ENCODE measurements around the gene PACRGL.
"Not testable (repeated sequence)": the region's sequence is repeated elsewhere in the genome, so short reads cannot be mapped to it uniquely, and the experiment has no call there.

PACRGL gene

GRCh38 chr4:20724915-20725314, 24.7 kb downstream of the PACRGL start:
- no peak for DNase-seq

- no peak for DNase-seq
Observed at GRCh38 chr4:20735931-20736330, 35.7 kb downstream of the PACRGL start.

- not testable (repeated sequence) for DNase-seq
Observed at GRCh38 chr4:20746000-20746399, 45.7 kb downstream of the PACRGL start.

DNA sequence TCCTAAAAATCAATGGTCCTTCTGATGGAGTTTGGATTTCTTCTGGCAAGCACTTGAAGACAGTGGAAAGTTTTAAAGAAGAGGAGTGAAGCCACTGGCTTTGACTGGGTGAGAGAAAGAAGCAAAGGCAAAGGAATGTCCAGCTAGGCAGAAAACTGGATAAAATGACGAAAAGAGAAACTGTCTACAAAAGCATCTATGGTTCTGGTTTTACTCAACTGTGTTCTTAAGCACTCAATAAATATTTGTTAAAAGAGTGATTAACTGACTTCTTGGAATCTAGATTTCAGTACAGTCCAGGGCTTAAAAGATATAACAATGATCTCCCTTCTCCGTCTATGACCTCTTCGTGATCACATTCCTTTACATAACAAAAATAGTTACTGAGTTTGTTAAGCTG, 52.4 kb downstream of the PACRGL start:
- no peak for DNase-seq

DNA sequence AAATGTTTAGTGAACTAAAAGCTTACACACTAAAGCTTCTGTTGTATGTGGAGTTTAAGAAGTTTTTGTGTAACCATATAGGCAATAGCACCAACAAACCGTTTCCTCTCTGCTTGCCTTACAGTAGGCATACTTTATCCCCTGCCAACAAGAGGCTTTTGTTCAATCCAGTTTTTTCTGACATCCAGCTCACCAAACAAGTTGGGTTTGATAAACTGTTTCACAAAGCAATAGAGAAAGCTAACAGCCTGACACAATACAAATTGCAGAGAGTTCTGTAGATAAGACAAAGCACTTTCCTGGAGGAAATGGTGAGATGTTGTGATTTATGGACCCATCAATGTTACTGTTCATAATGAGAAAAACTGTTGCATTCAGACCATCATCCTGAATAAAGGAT, 53.8 kb downstream of the PACRGL start:
- no peak for DNase-seq

DNA sequence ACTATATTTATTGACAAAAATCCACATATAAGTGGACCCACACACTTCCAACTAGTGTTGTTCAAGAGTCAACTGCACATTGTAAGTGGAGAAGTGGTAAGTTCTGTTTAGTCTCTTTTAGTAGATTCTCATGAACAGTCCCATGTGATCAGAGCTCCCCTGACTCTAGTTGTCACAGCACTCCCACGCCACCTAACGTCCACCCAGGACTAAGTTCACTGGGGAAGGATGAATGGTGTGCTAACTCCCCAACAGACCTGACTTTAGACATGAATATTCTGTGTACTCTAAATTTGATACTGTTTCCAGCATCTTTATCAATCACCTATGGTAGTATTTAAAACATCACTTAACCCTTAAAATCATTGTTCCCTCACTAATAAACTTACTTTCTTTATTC, 59.8 kb downstream of the PACRGL start:
- no peak for DNase-seq

GRCh38 chr4:20761382-20761781, 61.1 kb downstream of the PACRGL start:
- DNase-seq, result no peak

GRCh38 chr4:20761826-20762225, 61.6 kb downstream of the PACRGL start:
- no peak for DNase-seq

DNA sequence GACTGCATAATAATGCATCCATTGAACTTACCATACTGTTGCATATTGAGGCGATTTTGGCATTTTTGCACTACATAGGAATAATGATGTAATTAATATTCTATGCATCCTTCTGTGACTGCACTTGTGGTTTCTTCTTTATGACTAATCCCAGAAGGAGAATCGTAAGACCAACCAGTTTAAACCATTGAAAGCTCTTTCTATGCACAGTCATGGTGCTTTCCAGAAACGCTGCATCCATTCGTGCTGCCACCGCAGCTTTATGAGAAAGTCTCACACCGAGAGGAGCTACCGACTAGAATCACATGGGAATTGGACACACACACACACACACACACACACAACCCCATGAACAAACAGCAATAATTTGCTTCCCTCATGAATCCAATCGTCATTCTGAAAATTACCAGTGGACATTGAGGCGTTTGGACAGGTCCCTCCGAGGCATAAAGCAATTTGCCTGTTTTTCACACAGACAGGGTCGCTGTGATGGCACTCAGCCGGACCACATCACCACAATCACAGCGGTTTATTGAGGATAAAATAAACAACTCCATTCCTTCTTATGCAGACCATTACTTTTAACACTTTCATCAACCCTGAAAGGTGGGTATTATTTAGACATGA, 64.2 kb downstream of the PACRGL start:
- DNase-seq, result no peak

GRCh38 chr4:20773144-20773997, 73.1 kb downstream of the PACRGL start:
- no peak for DNase-seq

GRCh38 chr4:20778896-20779295, 78.6 kb downstream of the PACRGL start:
- no peak for DNase-seq

GRCh38 chr4:20783134-20783533, 82.9 kb downstream of the PACRGL start:
- not testable (repeated sequence) for DNase-seq

GRCh38 chr4:20787940-20788665, 87.8 kb downstream of the PACRGL start:
- no peak for DNase-seq

Data from NCI-H446 treated with DMSO at 0.1 percent for 48 hours (cell line).